Activated CD4-positive, alpha-beta memory T cell treated with anti-CD3 and anti-CD28 coated beads for 36 hours (primary cell): ENCODE results near the gene PPIL3. TPM values are rescaled to one million over a fixed set of nuclear protein-coding genes. Genes with fewer than 3 reads are reported as not detected.
"Not testable (repeated sequence)": the region's sequence is repeated elsewhere in the genome, so short reads cannot be mapped to it uniquely, and the experiment has no call there.

Experiments
- CTCF ChIA-PET: fragments of 350-600 bp; sonication (Branson Sonifier 250); formaldehyde crosslinking; loops from one replicate; lab custom pipeline; 2021; ENCODE audit warnings: antibody characterized with exemption, inconsistent platforms; lab: Charles Lee
- POLR2A ChIA-PET: fragments of 350-600 bp; sonication (Branson Sonifier 250); formaldehyde crosslinking; loops from one replicate; lab custom pipeline; 2021; ENCODE audit warnings: antibody characterized with exemption; lab: Charles Lee
- DNase-seq: peaks from one replicate; pipeline ENCODE4 v3.0.0-alpha.2; 2020
- H3K27ac Mint-ChIP-seq: one replicate; pipeline ENCODE4 v1.8.0; 2021; ENCODE audit warnings: mixed read lengths
- H3K27me3 Mint-ChIP-seq: one replicate; pipeline ENCODE4 v1.8.0; 2021; ENCODE audit warnings: mixed read lengths
- H3K36me3 Mint-ChIP-seq: one replicate; pipeline ENCODE4 v1.8.0; 2021; ENCODE audit warnings: mixed read lengths
- H3K4me1 Mint-ChIP-seq: one replicate; pipeline ENCODE4 v1.8.0; 2021; ENCODE audit warnings: low read depth, mixed read lengths
- H3K4me3 Mint-ChIP-seq: one replicate; pipeline ENCODE4 v1.8.0; 2021; ENCODE audit warnings: mild to moderate bottlenecking, mixed read lengths
- H3K9me3 Mint-ChIP-seq: one replicate; pipeline ENCODE4 v1.8.0; 2021; ENCODE audit warnings: mixed read lengths
- intact Hi-C: fragments of 100-400 bp; cut with micrococcal nuclease; formaldehyde crosslinking; loops from one replicate; pipeline ENCODE4 v1.15.1; 2023
- total RNA-seq, 2 experiments: library from RNA; stranded (reverse); gene quantifications; one replicate each; pipeline ENCODE4 v1.2.3, GENCODE V29; 2021

Gene PPIL3
- total RNA-seq, 2 experiments from 2014 or later: 84.0 to 87.9 TPM

DNA sequence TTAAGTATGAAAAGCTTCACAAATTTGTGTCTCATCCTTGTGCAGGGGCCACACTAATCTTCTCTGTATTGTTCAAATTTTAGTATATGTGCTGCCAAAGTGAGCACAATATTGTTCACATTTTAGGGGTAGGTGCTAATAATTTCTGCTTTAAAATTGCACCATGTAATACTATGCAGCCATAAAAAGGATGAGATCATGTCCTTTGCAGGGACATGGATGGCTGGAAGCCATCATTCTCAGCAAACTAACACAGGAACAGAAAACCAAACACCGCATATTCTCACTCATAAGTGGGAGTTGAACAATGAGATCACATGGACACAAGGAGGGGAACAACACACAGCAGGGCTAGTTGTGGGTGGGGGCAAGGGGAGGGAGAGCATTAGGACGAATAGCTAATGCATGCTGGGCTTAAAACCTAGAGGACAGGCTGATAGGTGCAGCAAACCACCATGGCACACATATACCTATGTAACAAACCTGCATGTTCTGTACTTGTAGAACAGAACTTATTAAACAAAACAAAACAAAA, 7.1 kb downstream of the PPIL3 start:
- H3K4me3 Mint-ChIP-seq, DNase-seq, H3K27ac Mint-ChIP-seq, H3K27me3 Mint-ChIP-seq, CTCF ChIA-PET, H3K9me3 Mint-ChIP-seq, POLR2A ChIA-PET: not testable (repeated sequence)
- intact Hi-C loops: loop anchor here (10.0 kb wide), 1 partner anchor 483 kb away; no protein-coding TSS in a partner anchor
- Mint-ChIP-seq H3K36me3 (peaks cover 41% of the 10 kb centered on the region), H3K4me1 (peaks cover 16% of the 10 kb centered on the region)

DNA sequence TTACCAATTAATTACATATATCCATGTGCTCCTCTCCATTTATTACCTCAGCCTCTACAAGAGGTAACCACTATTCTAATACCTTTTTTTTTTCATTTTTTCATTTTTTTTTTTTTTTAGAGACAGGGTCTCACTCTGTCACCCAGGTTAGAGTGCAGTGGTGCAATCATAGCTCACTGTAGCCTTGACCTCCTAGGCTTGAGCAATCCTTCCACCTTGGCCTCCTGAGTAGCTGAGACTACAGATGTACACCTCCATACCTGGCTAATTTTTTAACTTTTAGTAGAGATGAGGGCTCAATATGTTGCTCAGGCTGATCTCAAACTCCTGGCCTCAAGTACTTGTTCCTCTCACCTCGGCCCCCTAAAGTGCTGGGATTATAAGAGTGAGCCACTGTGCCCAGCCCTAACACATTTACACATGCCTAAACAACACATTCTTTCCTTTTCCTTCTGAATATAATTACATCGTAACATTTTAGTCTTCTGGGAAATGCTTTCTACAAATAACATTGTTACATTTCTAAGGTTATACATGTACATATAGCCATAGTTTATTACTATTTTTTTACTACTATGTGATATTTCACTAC, 10.5 kb downstream of the PPIL3 start:
- intact Hi-C loops: no loop called here
- Mint-ChIP-seq H3K27ac (no peak overlapping the region), H3K27me3 (no peaks in the 10 kb centered on the region), H3K9me3 (no peaks in the 10 kb centered on the region), H3K36me3 (peaks cover 42% of the 10 kb centered on the region), H3K4me1 (peaks cover 6% of the 10 kb centered on the region), H3K4me3 (no peak overlapping the region)
- POLR2A ChIA-PET: interaction anchor here (1.1 kb wide), 1 partner anchor 13 kb away, joined by 3 read pairs; the partner anchor contains the start of gene CLK1
- CTCF ChIA-PET: no interaction called here
- DNase-seq: no peak

DNA sequence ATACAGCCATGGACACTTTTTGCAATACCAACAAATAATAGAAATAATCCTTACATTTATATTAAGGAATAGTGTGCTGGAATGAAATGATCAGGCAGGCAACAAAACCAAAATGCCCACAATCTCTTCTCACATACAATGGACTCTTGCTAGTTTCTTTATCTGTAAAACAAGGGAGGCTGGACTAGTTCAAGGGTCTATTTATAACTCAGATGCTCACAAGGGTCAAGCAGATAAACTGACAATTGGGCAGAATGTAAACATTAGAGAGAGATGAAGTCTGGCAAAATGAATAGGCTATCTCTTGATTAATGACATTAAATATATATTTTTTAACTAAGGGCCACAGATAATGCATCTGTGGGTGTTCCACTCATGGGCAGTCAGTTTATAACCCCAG, 11.4 kb downstream of the PPIL3 start:
- Mint-ChIP-seq H3K27me3 (no peaks in the 10 kb centered on the region), H3K4me3 (no peak overlapping the region), H3K9me3 (no peaks in the 10 kb centered on the region), H3K27ac (no peak overlapping the region), H3K4me1 (peaks cover 6% of the 10 kb centered on the region), H3K36me3 (peaks cover 40% of the 10 kb centered on the region)
- CTCF ChIA-PET: no interaction called here
- DNase-seq: no peak
- POLR2A ChIA-PET: no interaction called here
- intact Hi-C loops: no loop called here

DNA sequence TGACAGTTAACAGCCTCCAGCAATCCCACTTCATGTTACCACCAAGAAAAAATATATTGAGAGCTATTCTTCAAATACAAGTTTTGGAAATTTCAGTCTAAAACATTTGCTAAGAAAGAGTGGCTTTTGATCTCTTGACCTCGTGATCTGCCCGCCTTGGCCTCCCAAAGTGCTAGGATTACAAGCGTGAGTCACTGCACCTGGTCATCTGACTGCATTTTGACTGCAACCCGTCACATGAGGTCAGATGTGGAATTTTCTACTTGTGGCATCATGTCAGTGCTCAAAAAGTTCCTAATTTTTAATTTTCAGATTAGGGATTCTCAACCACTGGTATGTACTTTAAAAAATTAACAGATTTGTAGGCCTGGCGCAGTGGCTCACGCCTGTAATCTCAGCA, 15.3 kb downstream of the PPIL3 start:
- ChIA-PET POLR2A (no interaction called here), CTCF (no interaction called here)

DNA sequence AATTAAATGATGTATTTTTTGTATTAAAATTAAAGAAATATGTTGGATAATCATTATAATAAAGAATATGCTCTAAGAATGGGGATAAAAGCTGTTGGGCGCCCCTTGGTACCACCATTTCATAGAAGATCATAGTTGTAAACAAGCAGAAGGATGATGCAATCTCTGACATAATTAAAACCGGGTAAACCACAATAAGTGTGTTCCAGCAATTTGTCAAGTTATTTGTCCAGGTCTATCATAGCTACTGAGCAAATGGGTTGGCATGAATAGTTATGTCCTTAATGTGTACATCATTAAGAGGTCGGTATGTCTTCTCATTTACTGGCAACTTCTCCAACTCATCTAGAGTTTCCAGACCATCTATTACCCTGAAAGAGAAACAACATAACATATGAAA, 17.7 kb downstream of the PPIL3 start:
- Mint-ChIP-seq H3K36me3 (peaks cover 33% of the 10 kb centered on the region), H3K27me3 (no peaks in the 10 kb centered on the region), H3K4me3 (no peak overlapping the region), H3K4me1 (peaks cover 14% of the 10 kb centered on the region), H3K9me3 (no peaks in the 10 kb centered on the region), H3K27ac (peak overlapping the region; percentile 64)
- ChIA-PET POLR2A (interaction anchor here (1.2 kb wide), 1 partner anchor 55 kb away, joined by 4 read pairs; no protein-coding TSS in a partner anchor), CTCF (no interaction called here)
- intact Hi-C loops: no loop called here
- DNase-seq: no peak

More for the DNA sequence above, 15.3 kb downstream of the PPIL3 start:
- Mint-ChIP-seq H3K4me3 (no peak overlapping the region), H3K27me3 (no peaks in the 10 kb centered on the region), H3K27ac (no peak overlapping the region), H3K36me3 (peaks cover 36% of the 10 kb centered on the region), H3K4me1 (peaks cover 13% of the 10 kb centered on the region), H3K9me3 (no peaks in the 10 kb centered on the region)
- intact Hi-C loops: no loop called here
- no peak for DNase-seq

DNA sequence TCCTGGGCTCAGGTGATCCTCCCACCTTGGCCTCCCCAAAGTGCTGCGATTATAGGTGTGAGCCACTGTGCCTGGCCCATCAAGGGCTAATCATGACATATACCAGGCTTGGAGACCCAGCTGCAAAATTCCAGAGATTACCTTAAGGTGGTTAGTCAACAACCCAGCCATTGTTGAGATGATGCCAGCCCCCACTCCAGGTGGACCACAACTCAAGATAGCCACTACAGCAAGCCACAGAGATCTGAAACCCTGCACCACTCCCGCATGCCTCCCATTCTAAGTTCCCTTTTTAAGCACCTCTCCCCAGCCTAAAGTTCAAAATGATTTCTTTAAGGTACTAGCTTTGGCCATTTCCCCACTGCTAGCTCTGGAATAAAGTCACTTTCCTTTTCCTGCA, 19.9 kb downstream of the PPIL3 start:
- Mint-ChIP-seq H3K27me3 (no peaks in the 10 kb centered on the region), H3K4me3 (no peak overlapping the region), H3K27ac (no peak overlapping the region), H3K36me3 (peaks cover 23% of the 10 kb centered on the region), H3K4me1 (peaks cover 21% of the 10 kb centered on the region), H3K9me3 (no peaks in the 10 kb centered on the region)
- intact Hi-C loops: no loop called here
- ChIA-PET POLR2A (interaction anchor here (2.2 kb wide), 1 partner anchor 18 kb away, joined by 10 read pairs; no protein-coding TSS in a partner anchor), CTCF (no interaction called here)
- DNase-seq: no peak

DNA sequence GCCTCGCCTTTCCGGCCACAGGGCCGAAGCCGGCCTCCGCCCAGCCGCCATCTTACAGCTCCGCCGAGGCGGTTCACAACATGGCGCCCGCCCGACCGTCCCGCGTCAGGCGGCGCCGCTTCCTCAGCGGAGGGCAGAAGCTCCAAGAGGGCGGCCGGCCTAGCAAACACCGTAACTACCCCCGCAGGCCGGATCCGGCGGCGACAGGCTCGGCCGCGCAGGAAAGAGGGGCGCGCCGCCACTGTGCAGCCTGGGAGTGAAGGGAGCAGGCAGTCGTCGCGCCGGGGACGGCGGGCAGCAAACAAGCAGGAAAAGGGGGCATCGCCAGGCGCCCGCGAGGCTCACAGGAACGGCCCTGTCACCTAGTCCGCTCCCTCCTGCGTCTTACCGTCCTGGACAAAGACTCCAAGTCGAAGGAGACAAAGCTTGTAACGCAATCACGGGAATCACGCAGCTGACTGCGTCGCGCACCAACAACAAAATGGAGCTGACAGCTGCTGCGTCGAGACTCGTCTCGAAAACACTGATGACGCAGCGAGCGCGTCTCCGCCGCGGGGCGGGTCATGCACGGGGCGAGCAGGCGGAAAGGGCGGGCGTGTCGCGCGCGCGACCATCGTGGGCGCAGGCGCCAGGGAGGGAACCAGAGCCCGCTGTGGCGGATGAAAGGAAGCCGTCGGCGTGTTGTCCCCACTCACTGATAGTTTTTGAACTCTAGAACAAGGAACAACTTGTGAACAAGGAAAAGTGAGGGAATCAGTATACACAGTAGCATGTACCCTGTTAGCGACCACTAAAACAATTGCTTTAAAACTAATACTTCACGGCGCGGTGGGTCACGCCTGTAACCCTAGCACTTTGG, 24.5 kb downstream of the PPIL3 start, which contains the start of gene CLK1:
Gene CLK1, minus strand, starts transcription at position 483 of the 859 bp plus-strand sequence. CDS start 2,796 bp downstream, outside the sequence.
- H3K9me3 Mint-ChIP-seq: no peaks in the 10 kb centered on the region
- peak within 1 kb of the TSS; percentile 100 for H3K27ac Mint-ChIP-seq
- intact Hi-C loops: loop anchor here (1.0 to 5.0 kb wide), 4 partner anchors 25 to 337 kb away; partner anchors contain the start of genes CFLAR, HYCC2, NIF3L1 and PPIL3
- POLR2A ChIA-PET: interaction anchor here (0.6 to 3.0 kb wide), 24 partner anchors 14 to 1403 kb away, joined by 3 to 54 read pairs (median 6); partner anchors contain the start of genes BZW1, CASP10, CASP8 and CFLAR
- H3K27me3 Mint-ChIP-seq: no peaks in the 10 kb centered on the region
- peak within 1 kb of the TSS; percentile 87 for H3K4me3 Mint-ChIP-seq
- H3K36me3 Mint-ChIP-seq: peaks cover 47% of the 10 kb centered on the region
- peak; percentile 98 for DNase-seq
- peaks cover 36% of the 10 kb centered on the region for H3K4me1 Mint-ChIP-seq
- CTCF ChIA-PET: interaction anchor here (0.6 to 1.9 kb wide), 9 partner anchors 25 to 369 kb away, joined by 3 to 7 read pairs (median 4); partner anchors contain the start of genes NIF3L1 and PPIL3

DNA sequence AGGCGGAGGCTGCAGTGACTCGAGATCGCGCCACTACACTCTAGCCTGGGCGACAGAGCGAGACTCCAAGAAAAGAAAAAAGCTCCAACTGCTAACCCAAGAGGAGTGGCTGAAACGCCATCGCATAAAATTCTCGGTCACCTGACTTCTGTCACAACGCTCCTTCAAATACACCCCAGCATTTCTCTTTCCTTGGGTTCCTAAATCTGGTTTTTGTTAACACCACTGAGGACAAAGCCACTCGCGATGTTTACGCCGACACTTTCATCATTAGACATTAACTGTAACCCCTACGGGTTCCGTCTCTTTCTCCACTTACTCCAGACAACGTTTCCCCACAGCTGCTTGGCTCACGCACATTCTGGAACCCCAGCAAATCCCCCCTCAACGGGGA, 25.1 kb downstream of the PPIL3 start:
- intact Hi-C loops: loop anchor here (1.0 to 5.0 kb wide), 6 partner anchors 26 to 399 kb away; partner anchors contain the start of genes CFLAR, HYCC2, NIF3L1 and PPIL3
- peak; percentile 40 for DNase-seq
- peaks cover 51% of the 10 kb centered on the region for H3K36me3 Mint-ChIP-seq
- no peaks in the 10 kb centered on the region for H3K9me3 Mint-ChIP-seq
- CTCF ChIA-PET: interaction anchor here (0.6 to 1.9 kb wide), 8 partner anchors 25 to 370 kb away, joined by 3 to 7 read pairs (median 4); partner anchors contain the start of genes NIF3L1 and PPIL3
- no peaks in the 10 kb centered on the region for H3K27me3 Mint-ChIP-seq
- peak overlapping the region; percentile 100 for H3K27ac Mint-ChIP-seq
- H3K4me1 Mint-ChIP-seq: peaks cover 36% of the 10 kb centered on the region
- POLR2A ChIA-PET: interaction anchor here (0.7 to 3.0 kb wide), 24 partner anchors 16 to 1403 kb away, joined by 3 to 54 read pairs (median 5); partner anchors contain the start of genes BZW1, CASP10, CASP8 and CFLAR
- H3K4me3 Mint-ChIP-seq: peak overlapping the region; percentile 87

DNA sequence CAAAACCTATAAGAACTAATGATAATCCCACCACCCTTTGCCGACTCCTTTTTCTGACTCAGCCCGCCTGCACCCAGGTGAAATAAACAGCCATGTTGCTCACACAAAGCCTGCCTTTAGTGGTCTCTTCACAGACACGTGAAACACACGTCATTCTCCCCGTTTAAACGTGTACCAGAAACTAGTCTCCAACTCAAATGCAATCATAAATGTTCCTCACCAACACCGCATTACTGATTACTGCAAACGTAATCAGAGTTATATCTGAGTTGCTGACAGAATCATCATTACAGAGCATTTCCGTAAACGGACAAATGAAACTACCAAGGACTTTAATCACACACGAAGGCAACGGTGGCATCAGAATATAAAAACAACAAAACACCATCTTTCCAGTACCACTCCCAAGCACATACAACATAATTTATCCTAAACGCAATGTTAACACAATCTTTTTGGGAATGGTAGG, 26.3 kb downstream of the PPIL3 start:
- peak; percentile 81 for DNase-seq
- POLR2A ChIA-PET: interaction anchor here (1.0 to 3.0 kb wide), 3 partner anchors 260 to 371 kb away, joined by 3 to 44 read pairs (median 15); no protein-coding TSS in a partner anchor

DNA sequence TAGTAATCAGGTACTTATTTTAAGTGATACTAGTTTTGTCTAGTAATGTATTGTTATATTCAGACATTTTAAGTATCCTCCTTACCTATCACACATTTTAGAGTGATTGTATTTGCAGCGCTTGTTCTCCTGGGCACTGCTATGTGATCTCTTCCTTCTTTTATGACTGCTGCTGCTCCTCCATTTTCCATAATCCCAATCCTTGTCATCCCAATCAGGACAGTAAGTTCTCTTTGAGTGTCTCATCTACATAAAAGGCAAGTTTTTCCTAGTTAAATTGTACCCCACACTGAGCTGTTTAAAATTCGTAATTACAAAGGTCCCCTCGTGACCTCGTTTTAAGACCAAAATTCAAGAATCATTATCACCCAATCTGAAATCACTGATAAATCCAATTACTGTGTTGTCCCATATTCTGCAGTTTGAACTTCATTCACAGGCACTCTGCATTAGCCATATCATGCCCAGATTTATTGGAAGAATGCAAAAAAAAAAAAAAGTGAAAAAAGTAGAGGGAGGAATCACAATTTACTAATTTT, 27.2 kb downstream of the PPIL3 start:
- Mint-ChIP-seq H3K4me3 (peak overlapping the region; percentile 87), H3K4me1 (peaks cover 55% of the 10 kb centered on the region), H3K27me3 (no peaks in the 10 kb centered on the region), H3K36me3 (peaks cover 72% of the 10 kb centered on the region), H3K27ac (peak overlapping the region; percentile 100), H3K9me3 (no peaks in the 10 kb centered on the region)
- POLR2A ChIA-PET: interaction anchor here (0.9 to 1.3 kb wide), 4 partner anchors 48 to 265 kb away, joined by 3 to 6 read pairs (median 3); no protein-coding TSS in a partner anchor
- intact Hi-C loops: loop anchor here (1.0 to 5.0 kb wide), 7 partner anchors 47 to 401 kb away; partner anchors contain the start of gene SGO2
- DNase-seq: no peak
- CTCF ChIA-PET: interaction anchor here (0.9 kb wide), 1 partner anchor 148 kb away, joined by 3 read pairs; no protein-coding TSS in a partner anchor

More for the DNA sequence above, 26.3 kb downstream of the PPIL3 start:
- H3K36me3 Mint-ChIP-seq: peaks cover 63% of the 10 kb centered on the region
- H3K4me3 Mint-ChIP-seq: peak overlapping the region; percentile 87
- peaks cover 46% of the 10 kb centered on the region for H3K4me1 Mint-ChIP-seq
- intact Hi-C loops: loop anchor here (1.0 to 5.0 kb wide), 7 partner anchors 48 to 400 kb away; partner anchors contain the start of gene SGO2
- H3K27me3 Mint-ChIP-seq: no peaks in the 10 kb centered on the region
- H3K9me3 Mint-ChIP-seq: no peaks in the 10 kb centered on the region
- H3K27ac Mint-ChIP-seq: peak overlapping the region; percentile 100
- CTCF ChIA-PET: no interaction called here
